Measurements from ENCODE around the gene SLC5A9.
"Not testable (repeated sequence)": the region's sequence is repeated elsewhere in the genome, so short reads cannot be mapped to it uniquely, and the experiment has no call there.

Gene SLC5A9

GRCh38 chr1:48258106-48258505 is 35.6 kb downstream of the SLC5A9 start:
- peaks cover 25% of the 10 kb centered on the region for H3K27me3 Mint-ChIP-seq
- no peaks in the 10 kb centered on the region for H3K9me3 Mint-ChIP-seq
- H3K4me3 Mint-ChIP-seq, result no peak overlapping the region
- no peaks in the 10 kb centered on the region for H3K36me3 Mint-ChIP-seq (ENCODE audit: insufficient read depth)
- ATAC-seq (replicated peaks; ENCODE audit: extremely low read depth, poor library complexity, severe bottlenecking) (no peak), DNase-seq (ENCODE audit: low spot score in 2 of 2) (no peak)
- H3K4me1 Mint-ChIP-seq, result no peaks in the 10 kb centered on the region
- no peak overlapping the region for H3K27ac Mint-ChIP-seq (ENCODE audit: low read depth)

GRCh38 chr1:48261881-48262400 is 39.4 kb downstream of the SLC5A9 start:
- Mint-ChIP-seq H3K9me3 (no peaks in the 10 kb centered on the region), H3K4me3 (no peak overlapping the region), H3K27ac (ENCODE audit: low read depth) (no peak overlapping the region), H3K27me3 (peaks cover 17% of the 10 kb centered on the region), H3K36me3 (ENCODE audit: insufficient read depth) (no peaks in the 10 kb centered on the region), H3K4me1 (no peaks in the 10 kb centered on the region)
- DNase-seq (ENCODE audit: low spot score in 2 of 2) (no peak), ATAC-seq (replicated peaks; ENCODE audit: extremely low read depth, poor library complexity, severe bottlenecking) (no peak)

GRCh38 chr1:48263041-48263440 is 40.5 kb downstream of the SLC5A9 start:
- H3K4me1 Mint-ChIP-seq, result no peaks in the 10 kb centered on the region
- DNase-seq (ENCODE audit: low spot score in 2 of 2) (no peak), ATAC-seq (replicated peaks; ENCODE audit: extremely low read depth, poor library complexity, severe bottlenecking) (no peak)
- H3K27ac Mint-ChIP-seq (ENCODE audit: low read depth), result no peak overlapping the region
- no peak overlapping the region for H3K4me3 Mint-ChIP-seq
- H3K27me3 Mint-ChIP-seq, result peaks cover 17% of the 10 kb centered on the region
- no peaks in the 10 kb centered on the region for H3K9me3 Mint-ChIP-seq
- H3K36me3 Mint-ChIP-seq (ENCODE audit: insufficient read depth), result no peaks in the 10 kb centered on the region

- Mint-ChIP-seq H3K9me3 (no peaks in the 10 kb centered on the region), H3K27me3 (peaks cover 13% of the 10 kb centered on the region), H3K4me3 (no peak overlapping the region), H3K36me3 (ENCODE audit: insufficient read depth) (no peaks in the 10 kb centered on the region), H3K27ac (ENCODE audit: low read depth) (no peak overlapping the region), H3K4me1 (no peaks in the 10 kb centered on the region)
- no peak for ATAC-seq (replicated peaks; ENCODE audit: extremely low read depth, poor library complexity, severe bottlenecking)
- no peak for DNase-seq (ENCODE audit: low spot score in 2 of 2)
Measured at GRCh38 chr1:48266576-48266975, 44.1 kb downstream of the SLC5A9 start.

- H3K9me3 Mint-ChIP-seq; H3K27ac Mint-ChIP-seq (ENCODE audit: low read depth); H3K36me3 Mint-ChIP-seq (ENCODE audit: insufficient read depth); ATAC-seq (replicated peaks; ENCODE audit: extremely low read depth, poor library complexity, severe bottlenecking); DNase-seq (ENCODE audit: low spot score in 2 of 2); H3K4me3 Mint-ChIP-seq; H3K4me1 Mint-ChIP-seq: not testable (repeated sequence)
- peaks cover 26% of the 10 kb centered on the region for H3K27me3 Mint-ChIP-seq
Measured at GRCh38 chr1:48277437-48277836, 54.9 kb downstream of the SLC5A9 start.

- H3K27ac Mint-ChIP-seq (ENCODE audit: low read depth); H3K4me1 Mint-ChIP-seq; DNase-seq (ENCODE audit: low spot score in 2 of 2); ATAC-seq (replicated peaks; ENCODE audit: extremely low read depth, poor library complexity, severe bottlenecking); H3K4me3 Mint-ChIP-seq; H3K36me3 Mint-ChIP-seq (ENCODE audit: insufficient read depth); H3K9me3 Mint-ChIP-seq: not testable (repeated sequence)
- H3K27me3 Mint-ChIP-seq, result peaks cover 23% of the 10 kb centered on the region
Measured at GRCh38 chr1:48282329-48282728, 59.8 kb downstream of the SLC5A9 start.

GRCh38 chr1:48284696-48285420 is 62.3 kb downstream of the SLC5A9 start:
- H3K36me3 Mint-ChIP-seq (ENCODE audit: insufficient read depth); DNase-seq (ENCODE audit: low spot score in 2 of 2); ATAC-seq (replicated peaks; ENCODE audit: extremely low read depth, poor library complexity, severe bottlenecking); H3K4me3 Mint-ChIP-seq; H3K27ac Mint-ChIP-seq (ENCODE audit: low read depth); H3K9me3 Mint-ChIP-seq; H3K4me1 Mint-ChIP-seq: not testable (repeated sequence)
- H3K27me3 Mint-ChIP-seq, result peaks cover 10% of the 10 kb centered on the region

GRCh38 chr1:48285525-48285924 is 63.0 kb downstream of the SLC5A9 start:
- DNase-seq (ENCODE audit: low spot score in 2 of 2) (no peak), ATAC-seq (replicated peaks; ENCODE audit: extremely low read depth, poor library complexity, severe bottlenecking) (no peak)
- Mint-ChIP-seq H3K4me1 (no peaks in the 10 kb centered on the region), H3K4me3 (no peak overlapping the region), H3K36me3 (ENCODE audit: insufficient read depth) (no peaks in the 10 kb centered on the region), H3K9me3 (peaks cover 5% of the 10 kb centered on the region), H3K27ac (ENCODE audit: low read depth) (no peak overlapping the region), H3K27me3 (peaks cover 10% of the 10 kb centered on the region)

- Mint-ChIP-seq H3K4me3 (no peak overlapping the region), H3K27ac (ENCODE audit: low read depth) (no peak overlapping the region), H3K9me3 (no peaks in the 10 kb centered on the region), H3K4me1 (no peaks in the 10 kb centered on the region), H3K36me3 (ENCODE audit: insufficient read depth) (no peaks in the 10 kb centered on the region), H3K27me3 (peaks cover 24% of the 10 kb centered on the region)
- ATAC-seq (replicated peaks; ENCODE audit: extremely low read depth, poor library complexity, severe bottlenecking), result no peak
- no peak for DNase-seq (ENCODE audit: low spot score in 2 of 2)
Measured at GRCh38 chr1:48291421-48291820, 68.9 kb downstream of the SLC5A9 start.

GRCh38 chr1:48292706-48293105 is 70.2 kb downstream of the SLC5A9 start:
- ATAC-seq (replicated peaks; ENCODE audit: extremely low read depth, poor library complexity, severe bottlenecking) (no peak), DNase-seq (ENCODE audit: low spot score in 2 of 2) (no peak)
- Mint-ChIP-seq H3K4me1 (no peaks in the 10 kb centered on the region), H3K27ac (ENCODE audit: low read depth) (no peak overlapping the region), H3K9me3 (no peaks in the 10 kb centered on the region), H3K4me3 (no peak overlapping the region), H3K27me3 (peaks cover 24% of the 10 kb centered on the region), H3K36me3 (ENCODE audit: insufficient read depth) (no peaks in the 10 kb centered on the region)

GRCh38 chr1:48294094-48294493 is 71.6 kb downstream of the SLC5A9 start:
- not testable (repeated sequence) for ATAC-seq (replicated peaks; ENCODE audit: extremely low read depth, poor library complexity, severe bottlenecking); DNase-seq (ENCODE audit: low spot score in 2 of 2); H3K27ac Mint-ChIP-seq (ENCODE audit: low read depth); H3K4me1 Mint-ChIP-seq; H3K9me3 Mint-ChIP-seq; H3K4me3 Mint-ChIP-seq; H3K36me3 Mint-ChIP-seq (ENCODE audit: insufficient read depth)
- peaks cover 24% of the 10 kb centered on the region for H3K27me3 Mint-ChIP-seq

GRCh38 chr1:48294656-48295055 is 72.1 kb downstream of the SLC5A9 start:
- DNase-seq (ENCODE audit: low spot score in 2 of 2), result no peak
- no peak overlapping the region for H3K4me3 Mint-ChIP-seq
- H3K9me3 Mint-ChIP-seq, result peaks cover 2% of the 10 kb centered on the region

More at GRCh38 chr1:48294656-48295055, 72.1 kb downstream of the SLC5A9 start:
- Mint-ChIP-seq H3K27me3 (peaks cover 24% of the 10 kb centered on the region), H3K4me1 (no peaks in the 10 kb centered on the region), H3K36me3 (ENCODE audit: insufficient read depth) (no peaks in the 10 kb centered on the region), H3K27ac (ENCODE audit: low read depth) (no peak overlapping the region)
- no peak for ATAC-seq (replicated peaks; ENCODE audit: extremely low read depth, poor library complexity, severe bottlenecking)
